ENCODE data around the gene MEIOC. TPM values are rescaled to one million over a fixed set of nuclear protein-coding genes. Genes with fewer than 3 reads are reported as not detected.
"Not testable (repeated sequence)": the region's sequence is repeated elsewhere in the genome, so short reads cannot be mapped to it uniquely, and the experiment has no call there.

MEIOC gene
- 0.13 TPM in 1 of 2 replicates, not detected in the other for total RNA-seq (2014; rRNA removed; shearing (Covaris generic))

DNA sequence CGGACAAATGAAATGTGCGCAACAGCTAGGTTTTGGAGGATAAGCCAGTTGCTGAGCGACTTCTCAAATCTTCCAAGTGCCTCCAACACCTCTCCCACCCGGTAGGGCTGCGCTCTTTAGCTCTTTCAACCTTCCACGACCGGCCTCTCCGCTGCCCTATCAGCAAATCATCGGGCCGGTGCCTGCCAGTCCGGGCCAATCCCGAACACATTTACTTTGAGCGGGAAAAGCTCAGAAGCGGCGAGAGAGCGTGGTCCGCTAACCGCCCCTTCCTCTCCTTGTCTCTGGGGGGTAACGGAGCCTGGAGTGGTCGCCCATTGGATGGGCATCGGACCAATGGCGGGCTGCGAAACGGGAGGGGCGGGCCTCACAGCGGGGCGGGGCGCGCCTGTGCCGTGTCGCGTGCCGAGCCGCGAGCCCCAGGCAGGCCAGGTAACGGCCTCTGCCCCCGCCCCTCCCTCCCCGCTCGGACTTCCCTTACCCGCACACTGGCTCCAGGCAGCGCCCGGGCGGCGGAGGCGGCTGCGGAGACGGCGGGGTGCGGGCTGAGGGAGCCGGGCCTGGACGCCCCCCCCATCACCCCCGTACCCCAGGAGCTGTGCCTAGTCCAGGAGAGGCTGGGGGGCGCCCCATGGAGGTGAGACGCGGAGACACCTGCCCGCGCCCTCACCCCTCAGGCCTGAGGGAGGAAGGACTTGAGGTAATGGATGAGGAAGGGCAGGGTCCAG is at the start of gene MEIOC:
TSS of gene MEIOC (plus strand) at position 486 of the 728 bp plus-strand sequence. CDS start at position 632, 146 bp downstream.
- Histone ChIP-seq H3K36me3 (no peaks in the 10 kb centered on the region), H3K4me3 (no peak within 1 kb of the TSS), H3K27ac (no peak within 1 kb of the TSS), H3K27me3 (replicated peaks) (peaks cover 32% of the 10 kb centered on the region), H3K9me3 (replicated peaks) (peaks cover 7% of the 10 kb centered on the region), H3K4me1 (replicated peaks) (peaks cover 4% of the 10 kb centered on the region)
- peak in 1 of 2 experiments; percentile 38 for DNase-seq (ENCODE audit: low read depth in 1 of 2, low spot score in 2 of 2)

DNA sequence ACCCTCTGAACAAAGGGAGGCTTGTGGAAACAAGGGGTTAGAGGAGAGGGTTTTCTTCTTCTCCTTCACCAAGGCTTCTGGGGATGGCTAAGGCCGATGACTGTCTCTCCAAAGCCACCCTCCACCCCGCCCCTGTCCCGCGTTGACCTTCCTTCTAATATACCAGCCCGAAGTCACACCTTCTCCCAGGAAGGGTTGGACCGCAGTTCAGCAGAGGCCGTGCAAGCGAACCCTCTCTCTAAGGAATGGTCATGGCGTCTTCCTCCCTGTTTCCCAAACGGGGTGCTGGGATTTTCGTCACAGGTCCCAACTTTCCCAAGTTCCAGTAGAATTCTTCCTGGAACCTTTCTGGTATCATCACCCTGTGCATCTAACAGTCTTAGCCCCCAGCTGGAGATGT is 49.6 kb upstream of the MEIOC start:
- Histone ChIP-seq H3K27me3 (replicated peaks) (no peaks in the 10 kb centered on the region), H3K27ac (no peak overlapping the region), H3K4me1 (replicated peaks) (peaks cover 23% of the 10 kb centered on the region), H3K9me3 (replicated peaks) (no peaks in the 10 kb centered on the region; the same call in 1 of the 2 replicates), H3K36me3 (no peaks in the 10 kb centered on the region), H3K4me3 (no peak overlapping the region)
- no peak for DNase-seq (ENCODE audit: low read depth in 1 of 2, low spot score in 2 of 2)

DNA sequence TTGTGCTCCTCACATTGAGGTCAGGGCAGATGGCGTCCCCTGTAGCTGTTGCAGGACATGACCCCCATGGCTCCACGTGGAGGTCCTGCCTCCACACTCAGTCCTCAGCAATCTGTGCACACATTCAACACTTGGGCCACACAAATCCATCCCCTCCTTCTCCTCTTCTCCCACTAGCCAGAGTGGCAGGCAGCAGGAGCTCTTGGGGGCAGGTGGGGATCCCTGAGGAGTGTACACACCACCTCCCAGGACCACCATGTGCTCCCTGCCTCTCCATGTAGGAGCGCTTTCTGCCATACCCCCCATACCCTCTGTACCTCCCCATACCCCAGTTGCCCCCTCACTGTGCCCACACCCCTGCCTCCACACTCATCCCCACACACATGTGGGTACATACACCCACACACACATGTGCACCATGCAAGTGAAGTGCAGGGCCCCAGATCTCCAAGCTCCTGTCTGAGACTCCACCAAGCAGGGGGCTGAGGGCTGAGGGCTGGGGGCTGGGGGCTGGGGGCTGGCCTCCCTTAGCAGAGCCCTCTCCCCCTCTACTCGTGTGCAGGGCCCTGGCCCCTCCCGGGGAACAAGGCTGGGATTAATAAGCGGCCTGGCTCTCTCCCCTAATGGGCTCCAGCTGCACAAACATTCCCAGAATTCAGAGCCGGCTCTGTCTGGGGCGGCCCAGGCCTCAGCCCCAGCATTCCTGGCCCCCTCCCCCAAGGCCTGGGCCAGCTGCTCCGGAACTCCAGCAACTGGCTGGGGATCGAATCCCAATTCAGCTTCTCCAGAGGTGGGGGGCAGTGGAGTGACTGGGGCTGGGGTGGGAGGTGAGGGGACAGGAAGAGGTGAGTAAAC is 48.2 kb upstream of the MEIOC start:
- DNase-seq (ENCODE audit: low read depth in 1 of 2, low spot score in 2 of 2) = peak; percentile 67 to 73
- H3K4me1 ChIP-seq (replicated peaks) = peaks cover 19% of the 10 kb centered on the region
- no peak overlapping the region for H3K27ac ChIP-seq
- H3K9me3 ChIP-seq (replicated peaks) = no peaks in the 10 kb centered on the region; the same call in 1 of the 2 replicates
- H3K27me3 ChIP-seq (replicated peaks) = no peaks in the 10 kb centered on the region
- H3K36me3 ChIP-seq = no peaks in the 10 kb centered on the region
- H3K4me3 ChIP-seq = no peak overlapping the region

DNA sequence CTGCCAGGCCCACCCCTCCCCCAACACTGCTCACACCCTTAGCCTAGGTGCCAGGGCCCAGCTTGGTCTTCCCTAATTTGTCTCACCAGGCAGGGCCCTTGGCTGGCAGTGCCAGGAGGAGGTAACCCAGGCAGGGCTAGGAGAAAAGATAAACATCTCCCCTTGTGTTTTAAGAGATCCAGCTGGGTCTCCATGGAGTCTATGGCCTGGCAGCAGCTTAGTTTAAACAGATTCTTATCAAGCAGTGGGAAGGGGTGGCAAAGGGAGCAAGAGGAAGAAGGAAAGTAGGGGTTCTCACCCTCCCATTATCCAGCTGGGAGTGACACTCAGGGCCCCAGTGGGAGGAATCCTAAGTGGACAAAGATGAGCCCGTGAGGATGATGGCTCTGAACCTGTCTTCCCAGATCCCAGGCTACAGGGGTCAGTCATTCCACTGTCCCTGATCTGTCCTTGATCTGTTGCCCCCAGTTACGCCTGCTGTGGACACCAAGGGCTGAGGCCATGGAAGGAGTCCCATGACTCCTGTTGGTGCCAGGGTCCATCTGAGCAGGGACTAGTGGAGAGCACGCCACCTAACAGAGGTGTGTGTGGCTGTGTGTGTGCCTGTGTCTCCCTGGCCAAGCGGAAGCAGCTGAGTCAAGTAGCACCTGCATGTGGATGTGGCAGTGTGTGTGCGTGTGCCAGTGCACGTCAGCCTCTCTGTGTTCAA is 47.4 kb upstream of the MEIOC start:
- Histone ChIP-seq H3K9me3 (replicated peaks) (no peaks in the 10 kb centered on the region; the same call in 1 of the 2 replicates), H3K36me3 (no peaks in the 10 kb centered on the region), H3K27ac (no peak overlapping the region), H3K4me3 (no peak overlapping the region), H3K4me1 (replicated peaks) (peaks cover 19% of the 10 kb centered on the region), H3K27me3 (replicated peaks) (no peaks in the 10 kb centered on the region)
- no peak for DNase-seq (ENCODE audit: low read depth in 1 of 2, low spot score in 2 of 2)

DNA sequence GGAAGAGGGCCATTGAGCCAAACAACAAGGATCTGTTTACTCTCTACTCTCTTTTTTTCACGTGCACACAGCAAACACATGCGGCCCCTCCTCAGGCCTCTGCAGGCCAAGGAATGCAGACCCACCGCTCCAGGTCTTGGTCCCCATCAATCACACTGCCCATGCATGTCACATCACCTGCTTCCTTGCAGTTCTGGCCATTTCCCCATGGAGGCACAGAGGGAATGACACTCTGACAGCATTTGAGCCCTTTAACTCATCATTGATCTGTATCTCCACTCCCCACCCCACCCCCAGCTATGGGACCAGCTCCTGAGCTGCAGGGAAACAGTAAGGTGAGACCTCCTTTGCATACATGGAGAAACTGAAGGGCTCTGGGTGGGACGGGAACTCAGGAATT is 45.9 kb upstream of the MEIOC start:
- peaks cover 19% of the 10 kb centered on the region for H3K4me1 ChIP-seq (replicated peaks)
- no peaks in the 10 kb centered on the region for H3K27me3 ChIP-seq (replicated peaks)
- H3K9me3 ChIP-seq (replicated peaks) = no peaks in the 10 kb centered on the region; the same call in 1 of the 2 replicates
- no peak for DNase-seq (ENCODE audit: low read depth in 1 of 2, low spot score in 2 of 2)
- no peak overlapping the region for H3K27ac ChIP-seq
- H3K4me3 ChIP-seq = no peak overlapping the region
- no peaks in the 10 kb centered on the region for H3K36me3 ChIP-seq

DNA sequence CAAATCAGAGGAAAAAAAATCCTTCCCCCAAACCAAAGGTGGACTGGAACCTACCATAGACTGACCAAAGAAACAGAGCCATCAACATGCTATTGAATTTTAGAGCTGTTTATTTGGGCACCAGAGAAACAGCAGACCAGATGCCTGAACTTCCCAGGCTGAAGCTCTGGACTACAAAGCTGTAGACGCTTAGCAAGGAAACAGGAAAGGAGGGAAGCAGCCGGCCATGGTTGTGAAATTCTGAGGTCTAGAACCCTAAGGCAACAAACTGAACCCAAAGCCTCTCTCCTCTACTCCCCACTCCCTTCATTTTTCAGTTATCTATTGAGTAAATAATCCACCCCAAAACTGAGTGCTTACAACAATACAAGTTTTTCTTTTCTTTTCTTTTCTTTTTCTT is 45.4 kb upstream of the MEIOC start:
- Histone ChIP-seq H3K4me1 (replicated peaks) (peaks cover 19% of the 10 kb centered on the region), H3K9me3 (replicated peaks) (no peaks in the 10 kb centered on the region; the same call in 1 of the 2 replicates), H3K36me3 (no peaks in the 10 kb centered on the region), H3K4me3 (no peak overlapping the region), H3K27ac (no peak overlapping the region), H3K27me3 (replicated peaks) (no peaks in the 10 kb centered on the region)
- DNase-seq (ENCODE audit: low read depth in 1 of 2, low spot score in 2 of 2) = no peak

DNA sequence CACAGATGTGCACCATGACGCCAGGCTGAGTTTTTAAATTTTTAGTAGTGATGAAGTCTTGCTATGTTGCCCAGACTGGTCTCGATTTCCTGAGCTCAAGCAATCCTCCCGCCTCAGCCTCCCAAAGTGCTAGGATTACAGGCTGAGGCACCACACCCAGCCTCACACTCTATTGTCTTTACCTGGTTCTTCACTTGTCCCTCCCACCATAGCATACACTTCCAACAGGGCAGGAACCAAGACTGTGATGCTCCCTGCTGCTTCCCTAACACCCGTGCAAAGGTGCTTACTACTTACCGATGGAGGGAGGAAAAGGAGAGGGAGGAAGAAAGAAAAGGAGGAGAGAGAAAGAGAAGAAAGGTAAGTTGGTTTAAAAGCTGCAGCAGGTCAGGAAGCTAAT is 41.4 kb upstream of the MEIOC start:
- Histone ChIP-seq H3K36me3 (no peaks in the 10 kb centered on the region), H3K27me3 (replicated peaks) (no peaks in the 10 kb centered on the region), H3K4me3 (no peak overlapping the region), H3K9me3 (replicated peaks) (no peaks in the 10 kb centered on the region), H3K4me1 (replicated peaks) (no peaks in the 10 kb centered on the region), H3K27ac (no peak overlapping the region)
- no peak for DNase-seq (ENCODE audit: low read depth in 1 of 2, low spot score in 2 of 2)

DNA sequence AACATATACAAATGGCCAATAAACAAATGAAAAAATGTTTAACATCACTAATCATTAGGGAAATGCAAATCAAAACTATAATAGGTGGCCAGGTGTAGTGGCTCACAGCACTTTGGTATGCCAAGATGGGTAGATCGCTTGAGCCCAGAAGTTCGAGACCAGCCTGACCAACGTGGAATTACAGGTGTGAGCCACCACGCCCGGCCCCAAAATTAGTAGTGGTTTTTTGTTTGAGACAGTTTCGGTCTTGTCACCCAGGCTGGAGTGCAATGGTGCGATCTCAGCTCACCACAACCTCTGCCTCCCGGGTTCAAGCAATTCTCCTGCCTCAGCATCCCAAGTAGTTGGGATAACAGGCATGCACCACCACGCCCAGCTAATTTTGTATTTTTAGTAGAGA is 37.6 kb upstream of the MEIOC start:
- H3K36me3 ChIP-seq; DNase-seq (ENCODE audit: low read depth in 1 of 2, low spot score in 2 of 2); H3K9me3 ChIP-seq (replicated peaks); H3K27me3 ChIP-seq (replicated peaks); H3K4me1 ChIP-seq (replicated peaks); H3K4me3 ChIP-seq; H3K27ac ChIP-seq: not testable (repeated sequence)

DNA sequence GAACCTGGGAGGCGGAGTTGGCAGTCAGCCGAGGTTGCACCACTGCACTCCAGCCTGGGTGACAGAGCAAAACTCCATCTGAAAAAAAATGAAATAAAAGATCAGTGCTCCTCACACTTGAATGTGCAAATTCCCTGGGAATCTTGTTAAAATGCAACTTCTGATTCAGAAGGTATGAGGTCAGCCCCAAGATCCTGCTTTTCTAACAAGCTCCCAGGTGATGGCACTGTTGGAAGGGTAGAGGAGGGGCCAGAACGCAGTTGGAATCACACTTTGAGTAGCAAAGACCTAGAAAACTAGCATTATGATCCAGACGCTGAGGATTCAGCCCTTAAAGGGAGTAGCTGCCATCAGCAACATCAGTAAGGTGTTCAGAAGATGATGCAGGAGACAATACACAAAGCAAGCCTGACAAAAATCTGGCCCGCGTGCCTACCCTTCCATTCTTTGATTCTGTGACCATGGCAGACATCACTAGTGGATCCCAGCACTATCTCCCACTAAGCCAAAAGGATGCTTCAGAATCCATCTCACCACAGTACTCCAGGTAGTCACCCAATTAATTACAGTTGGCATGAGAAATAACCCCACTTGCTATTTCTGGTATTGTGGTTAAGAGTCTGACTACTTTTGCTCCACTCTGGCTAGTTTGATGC is 33.1 kb upstream of the MEIOC start:
- H3K4me3 ChIP-seq = no peak overlapping the region
- H3K36me3 ChIP-seq = no peaks in the 10 kb centered on the region
- H3K27me3 ChIP-seq (replicated peaks) = 0 out of 2 replicates have a peak, but pooled peaks cover 3% of the 10 kb centered on the region
- no peak overlapping the region for H3K27ac ChIP-seq
- no peaks in the 10 kb centered on the region; the same call in 1 of the 2 replicates for H3K9me3 ChIP-seq (replicated peaks)
- no peak for DNase-seq (ENCODE audit: low read depth in 1 of 2, low spot score in 2 of 2)
- no peaks in the 10 kb centered on the region for H3K4me1 ChIP-seq (replicated peaks)

DNA sequence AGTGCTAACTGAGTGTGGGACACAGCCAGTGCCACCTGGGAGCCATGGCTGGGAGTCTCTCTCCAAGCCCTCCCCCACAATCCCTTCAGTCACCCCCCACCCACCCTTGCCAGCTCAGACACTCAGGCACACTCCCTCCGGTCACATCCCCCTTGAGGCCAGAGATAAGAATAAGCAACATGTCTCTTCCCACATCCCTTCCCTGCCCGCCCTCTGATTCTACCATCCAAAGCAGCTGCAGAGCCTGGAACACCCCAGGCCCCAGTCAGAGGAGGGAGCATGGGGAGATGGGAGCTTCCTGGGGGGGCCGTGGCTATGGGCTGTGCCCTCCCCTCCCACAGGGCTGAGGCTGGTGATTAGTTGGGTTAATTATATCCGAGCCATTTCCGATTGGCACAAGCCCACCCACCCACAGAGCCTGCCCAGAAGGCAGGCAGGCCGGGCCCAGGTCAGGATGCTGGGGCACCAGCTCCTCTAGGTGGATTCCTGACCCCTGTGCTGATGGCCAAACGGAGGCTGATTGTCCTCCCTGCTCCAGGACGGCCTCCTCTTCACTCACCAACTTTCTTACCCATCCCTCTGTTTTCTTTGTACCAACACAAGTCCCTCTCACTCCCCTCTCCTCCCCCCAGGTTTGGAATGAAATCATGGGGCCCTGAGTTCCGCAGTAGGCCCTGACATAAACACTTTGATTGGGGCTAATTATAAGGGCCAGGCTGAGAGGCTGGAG is 28.6 kb upstream of the MEIOC start:
- H3K36me3 ChIP-seq = no peaks in the 10 kb centered on the region
- no peaks in the 10 kb centered on the region for H3K27me3 ChIP-seq (replicated peaks)
- H3K4me3 ChIP-seq = no peak overlapping the region
- H3K9me3 ChIP-seq (replicated peaks) = no peaks in the 10 kb centered on the region; the same call in 1 of the 2 replicates
- H3K4me1 ChIP-seq (replicated peaks) = no peaks in the 10 kb centered on the region
- no peak overlapping the region for H3K27ac ChIP-seq
- no peak for DNase-seq (ENCODE audit: low read depth in 1 of 2, low spot score in 2 of 2)

DNA sequence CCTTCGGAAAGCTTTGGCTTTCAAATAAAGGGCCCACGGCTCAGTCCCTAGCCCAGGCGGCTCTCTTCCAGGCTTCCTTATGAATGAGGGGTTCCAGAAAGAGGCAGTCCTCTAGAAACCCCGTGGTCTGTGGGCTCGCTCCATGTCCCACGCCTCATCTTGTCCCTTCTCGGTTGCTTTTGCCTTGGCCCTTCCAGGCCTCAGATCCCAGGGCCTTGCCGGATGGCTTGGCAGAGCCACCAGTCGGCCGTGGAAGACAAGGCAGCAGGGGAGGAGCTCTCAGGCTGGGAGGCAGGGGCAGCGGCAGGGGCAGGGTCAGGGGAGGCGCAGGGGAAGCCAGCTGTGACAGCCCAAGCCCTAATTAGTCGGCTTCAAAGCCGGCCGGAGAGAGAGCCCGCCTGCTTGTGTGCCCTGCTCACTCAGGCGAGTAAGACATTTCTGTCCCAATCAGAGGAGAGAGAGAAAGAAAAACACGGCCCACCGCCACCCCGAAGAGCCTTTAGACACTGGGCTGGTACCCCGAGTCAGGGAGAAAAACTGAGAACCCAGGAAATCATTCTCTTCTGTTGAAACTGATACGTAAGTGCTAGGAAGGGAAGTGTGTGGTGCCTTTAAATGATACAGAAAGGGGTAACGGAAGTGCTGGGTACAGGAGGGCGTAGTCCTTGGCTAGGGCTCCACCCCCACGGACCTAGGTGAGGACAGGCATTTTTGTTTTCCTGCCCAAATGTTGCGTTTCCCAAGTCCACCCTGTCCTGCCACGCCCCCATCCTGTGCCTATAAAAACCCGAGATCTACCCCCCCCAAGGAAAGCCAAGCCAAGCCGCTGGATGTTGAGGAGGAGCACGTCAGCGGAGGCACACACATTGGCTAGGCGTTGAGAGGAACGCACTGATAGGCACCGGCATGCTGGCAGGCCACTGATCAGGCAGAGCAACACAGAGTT is 27.8 kb upstream of the MEIOC start:
- no peaks in the 10 kb centered on the region for H3K36me3 ChIP-seq
- no peaks in the 10 kb centered on the region; the same call in 1 of the 2 replicates for H3K9me3 ChIP-seq (replicated peaks)
- DNase-seq (ENCODE audit: low read depth in 1 of 2, low spot score in 2 of 2) = no peak
- H3K4me3 ChIP-seq = no peak overlapping the region
- no peaks in the 10 kb centered on the region for H3K4me1 ChIP-seq (replicated peaks)
- H3K27ac ChIP-seq = no peak overlapping the region
- no peaks in the 10 kb centered on the region for H3K27me3 ChIP-seq (replicated peaks)

DNA sequence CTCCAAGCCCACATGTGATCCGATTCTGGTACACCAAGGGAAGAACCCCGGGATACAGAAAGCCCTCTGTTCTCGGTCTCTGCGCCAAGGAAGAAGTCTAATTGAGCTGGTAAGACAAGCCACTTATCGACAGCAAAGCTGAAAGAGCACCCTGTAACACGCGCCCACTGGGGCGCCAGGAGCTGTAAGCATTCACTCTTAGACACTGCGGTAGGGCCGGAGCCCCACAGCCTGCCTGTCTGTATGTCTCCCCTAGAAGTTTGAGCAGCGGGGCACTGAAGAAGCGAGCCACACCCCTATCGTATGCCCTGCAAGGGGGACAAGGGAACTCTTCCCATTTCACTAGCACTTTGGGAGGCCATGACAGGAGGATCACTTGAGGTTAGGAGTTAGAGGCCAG is 27.0 kb upstream of the MEIOC start:
- Histone ChIP-seq H3K27ac (no peak overlapping the region), H3K27me3 (replicated peaks) (no peaks in the 10 kb centered on the region), H3K9me3 (replicated peaks) (no peaks in the 10 kb centered on the region), H3K4me3 (no peak overlapping the region), H3K4me1 (replicated peaks) (no peaks in the 10 kb centered on the region), H3K36me3 (no peaks in the 10 kb centered on the region)
- DNase-seq (ENCODE audit: low read depth in 1 of 2, low spot score in 2 of 2) = no peak
